Testis (tissue), 3 donors: ENCODE measurements around the gene KCNJ15. TPM values are rescaled to one million over a fixed set of nuclear protein-coding genes. Genes with fewer than 3 reads are reported as not detected.

Experiments used
- DNase-seq: peaks from one replicate; pipeline ENCODE4 v3.0.0-alpha.2; 2019
- H3K27ac ChIP-seq, 2 donors: fragments of 200-600 bp; sonication (generic); one replicate each; pipeline ENCODE4 v1.5.1; 2019
- H3K27me3 ChIP-seq: fragments of 200-600 bp; sonication (generic); one replicate; pipeline ENCODE4 v1.5.1; 2019
- H3K36me3 ChIP-seq: fragments of 200-600 bp; sonication (generic); one replicate; pipeline ENCODE4 v1.5.1; 2017; ENCODE audit warnings: low read depth; ENCODE audit errors: missing control alignments
- H3K4me1 ChIP-seq: fragments of 200-600 bp; sonication (generic); one replicate; pipeline ENCODE4 v1.5.1; 2019
- H3K4me3 ChIP-seq, 2 donors: fragments of 200-600 bp; sonication (generic); one replicate each; pipeline ENCODE4 v1.5.1; 2017 to 2019
- H3K9me3 ChIP-seq: fragments of 200-600 bp; sonication (generic); one replicate; pipeline ENCODE4 v1.5.1; 2017
- POLR2A ChIP-seq: fragments of 450-650 bp; IDR thresholded peaks from one replicate; pipeline ENCODE4 v1.6.1; 2017; ENCODE audit warnings: antibody characterized with exemption, mild to moderate bottlenecking, moderate library complexity
- WGBS, 2 donors: methylation state at CpG; one replicate each; pipeline ENCODE4 v1.1.5; 2018; 5-methylcytosine and 5-hydroxymethylcytosine counted together
- intact Hi-C: fragments of 100-400 bp; cut with DNase I; formaldehyde crosslinking; loops from one replicate; pipeline ENCODE4 v1.15.1; 2023; ENCODE audit warnings: low total_unique reads
- polyA plus RNA-seq: library from polyadenylated mRNA; stranded (reverse); fragments of 350-450 nt; fragmentation: Illumina TruSeq; extraction: RNeasy Lipid Tissue Mini Kit (QIAGEN cat#74804); gene quantifications from one replicate; pipeline ENCODE4 v1.2.3, GENCODE V29; 2014; ENCODE audit warnings: low read depth, low replicate concordance; ENCODE audit not compliant: insufficient read depth
- total RNA-seq, 2 donors: library from RNA; depleted of rRNA; stranded (reverse); fragments of >200 nt; gene quantifications; one replicate each; pipeline ENCODE4 v1.2.3, GENCODE V29; 2016
- TF ChIP-seq, protein P1 (sequence below), 3 experiments: fragments of 450-650 bp in 2 of 3; fragments of 200-600 bp in 1 of 3; sonication (generic) in 1 of 3; IDR thresholded peaks; one replicate each; pipeline ENCODE4 v1.5.1; 2016 to 2019; ENCODE audit warnings: antibody characterized with exemption in 3 of 3, mild to moderate bottlenecking in 2 of 3, moderate library complexity in 1 of 3

Gene KCNJ15
- total and polyA plus RNA-seq, 3 donors from 2014 or later: 4.9 to 13.0 (median 6.4) TPM

- intact Hi-C loops: no loop called here
- Histone ChIP-seq H3K9me3 (no peaks in the 10 kb centered on the region), H3K4me3 (no peak overlapping the region), H3K27me3 (no peaks in the 10 kb centered on the region), H3K27ac (no peak overlapping the region), H3K36me3 (no peaks in the 10 kb centered on the region), H3K4me1 (no peaks in the 10 kb centered on the region)
- 85 to 87% methylated on average over 14 of the region's 14 CpGs for WGBS, 2 donors
- no peak for DNase-seq
- no peak for TF ChIP-seq POLR2A
- TF ChIP-seq, protein P1, sequence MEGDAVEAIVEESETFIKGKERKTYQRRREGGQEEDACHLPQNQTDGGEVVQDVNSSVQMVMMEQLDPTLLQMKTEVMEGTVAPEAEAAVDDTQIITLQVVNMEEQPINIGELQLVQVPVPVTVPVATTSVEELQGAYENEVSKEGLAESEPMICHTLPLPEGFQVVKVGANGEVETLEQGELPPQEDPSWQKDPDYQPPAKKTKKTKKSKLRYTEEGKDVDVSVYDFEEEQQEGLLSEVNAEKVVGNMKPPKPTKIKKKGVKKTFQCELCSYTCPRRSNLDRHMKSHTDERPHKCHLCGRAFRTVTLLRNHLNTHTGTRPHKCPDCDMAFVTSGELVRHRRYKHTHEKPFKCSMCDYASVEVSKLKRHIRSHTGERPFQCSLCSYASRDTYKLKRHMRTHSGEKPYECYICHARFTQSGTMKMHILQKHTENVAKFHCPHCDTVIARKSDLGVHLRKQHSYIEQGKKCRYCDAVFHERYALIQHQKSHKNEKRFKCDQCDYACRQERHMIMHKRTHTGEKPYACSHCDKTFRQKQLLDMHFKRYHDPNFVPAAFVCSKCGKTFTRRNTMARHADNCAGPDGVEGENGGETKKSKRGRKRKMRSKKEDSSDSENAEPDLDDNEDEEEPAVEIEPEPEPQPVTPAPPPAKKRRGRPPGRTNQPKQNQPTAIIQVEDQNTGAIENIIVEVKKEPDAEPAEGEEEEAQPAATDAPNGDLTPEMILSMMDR (IDR thresholded peaks at IDR 0.05): no peak
Measured at GRCh38 chr21:38289705-38290485, 33.1 kb downstream of the KCNJ15 start.

GRCh38 chr21:38290809-38291208 is 34.0 kb downstream of the KCNJ15 start:
- no peak for DNase-seq
- no peaks in the 10 kb centered on the region for H3K36me3 ChIP-seq
- no peaks in the 10 kb centered on the region for H3K4me1 ChIP-seq
- intact Hi-C loops: no loop called here
- TF ChIP-seq, protein P1 (IDR thresholded peaks at IDR 0.05): no peak
- TF ChIP-seq POLR2A: no peak
- no peak overlapping the region for H3K27ac ChIP-seq
- no peaks in the 10 kb centered on the region for H3K9me3 ChIP-seq
- 28 to 64% methylated on average over 3 of the region's 3 CpGs for WGBS, 2 donors
- no peak overlapping the region for H3K4me3 ChIP-seq
- no peaks in the 10 kb centered on the region for H3K27me3 ChIP-seq

GRCh38 chr21:38291874-38292273 is 35.1 kb downstream of the KCNJ15 start:
- no peaks in the 10 kb centered on the region for H3K27me3 ChIP-seq
- intact Hi-C loops: no loop called here
- 92 to 94% methylated on average over 5 of the region's 5 CpGs for WGBS, 2 donors
- no peaks in the 10 kb centered on the region for H3K9me3 ChIP-seq
- H3K4me1 ChIP-seq: no peaks in the 10 kb centered on the region
- DNase-seq: no peak
- no peak overlapping the region for H3K27ac ChIP-seq
- no peak overlapping the region for H3K4me3 ChIP-seq
- TF ChIP-seq, protein P1 (IDR thresholded peaks at IDR 0.05): no peak
- no peak for TF ChIP-seq POLR2A
- no peaks in the 10 kb centered on the region for H3K36me3 ChIP-seq

GRCh38 chr21:38293113-38293512 is 36.3 kb downstream of the KCNJ15 start:
- Histone ChIP-seq H3K36me3 (no peaks in the 10 kb centered on the region), H3K4me3 (no peak overlapping the region), H3K4me1 (no peaks in the 10 kb centered on the region), H3K9me3 (no peaks in the 10 kb centered on the region), H3K27ac (no peak overlapping the region), H3K27me3 (no peaks in the 10 kb centered on the region)
- DNase-seq: no peak
- 94 to 96% methylated on average over 5 of the region's 5 CpGs for WGBS, 2 donors
- intact Hi-C loops: no loop called here
- no peak for TF ChIP-seq POLR2A
- TF ChIP-seq, protein P1 (IDR thresholded peaks at IDR 0.05): no peak

GRCh38 chr21:38293765-38294164 is 37.0 kb downstream of the KCNJ15 start:
- Histone ChIP-seq H3K4me1 (no peaks in the 10 kb centered on the region), H3K36me3 (no peaks in the 10 kb centered on the region), H3K27ac (no peak overlapping the region), H3K27me3 (no peaks in the 10 kb centered on the region), H3K4me3 (no peak overlapping the region), H3K9me3 (no peaks in the 10 kb centered on the region)
- no peak for TF ChIP-seq POLR2A
- TF ChIP-seq, protein P1 (IDR thresholded peaks at IDR 0.05): no peak
- DNase-seq: no peak
- WGBS, 2 donors: 45 to 59% methylated on average over 5 of the region's 5 CpGs
- intact Hi-C loops: no loop called here
